Measurements from ENCODE around the gene MOCS1. TPM values are rescaled to one million over a fixed set of nuclear protein-coding genes. Genes with fewer than 3 reads are reported as not detected.

The MOCS1 gene
- total RNA-seq, 1 donor from 2014 or later: 3.8 TPM

- Mint-ChIP-seq H3K27ac (no peak overlapping the region), H3K9me3 (no peaks in the 10 kb centered on the region)
Measured at GRCh38 chr6:39873439-39873838, 60.8 kb downstream of the MOCS1 start.

GRCh38 chr6:39870950-39871349 is 63.3 kb downstream of the MOCS1 start:
- no peaks in the 10 kb centered on the region for H3K4me1 Mint-ChIP-seq
- no peaks in the 10 kb centered on the region for H3K27me3 Mint-ChIP-seq (ENCODE audit: low read depth)
- H3K4me3 Mint-ChIP-seq: no peak overlapping the region
- no peak overlapping the region for H3K27ac Mint-ChIP-seq
- H3K36me3 Mint-ChIP-seq: peaks cover 22% of the 10 kb centered on the region
- no peaks in the 10 kb centered on the region for H3K9me3 Mint-ChIP-seq
- DNase-seq (ENCODE audit: low spot score in 2 of 2, unreplicated experiment in 2 of 2): no peak
- no peak for TF ChIP-seq CTCF (IDR thresholded peaks at IDR 0.05; ENCODE audit: unreplicated experiment)

More at GRCh38 chr6:39873439-39873838, 60.8 kb downstream of the MOCS1 start:
- H3K36me3 Mint-ChIP-seq: peaks cover 22% of the 10 kb centered on the region
- H3K4me1 Mint-ChIP-seq: no peaks in the 10 kb centered on the region
- DNase-seq (ENCODE audit: low spot score in 2 of 2, unreplicated experiment in 2 of 2): no peak
- TF ChIP-seq CTCF (IDR thresholded peaks at IDR 0.05; ENCODE audit: unreplicated experiment): no peak
- H3K4me3 Mint-ChIP-seq: no peak overlapping the region
- H3K27me3 Mint-ChIP-seq (ENCODE audit: low read depth): no peaks in the 10 kb centered on the region

GRCh38 chr6:39867592-39867991 is 66.7 kb downstream of the MOCS1 start:
- Mint-ChIP-seq H3K36me3 (peaks cover 10% of the 10 kb centered on the region), H3K27ac (no peak overlapping the region), H3K4me3 (no peak overlapping the region), H3K9me3 (no peaks in the 10 kb centered on the region), H3K4me1 (no peaks in the 10 kb centered on the region), H3K27me3 (ENCODE audit: low read depth) (no peaks in the 10 kb centered on the region)
- DNase-seq (ENCODE audit: low spot score in 2 of 2, unreplicated experiment in 2 of 2): no peak
- no peak for TF ChIP-seq CTCF (IDR thresholded peaks at IDR 0.05; ENCODE audit: unreplicated experiment)

- Mint-ChIP-seq H3K27me3 (ENCODE audit: low read depth) (no peaks in the 10 kb centered on the region), H3K9me3 (no peaks in the 10 kb centered on the region), H3K4me3 (no peak overlapping the region), H3K4me1 (no peaks in the 10 kb centered on the region), H3K27ac (no peak overlapping the region), H3K36me3 (peaks cover 12% of the 10 kb centered on the region)
- TF ChIP-seq CTCF (IDR thresholded peaks at IDR 0.05; ENCODE audit: unreplicated experiment): peak; percentile 82
- no peak for DNase-seq (ENCODE audit: low spot score in 2 of 2, unreplicated experiment in 2 of 2)
Measured at GRCh38 chr6:39865011-39865888, 69.0 kb downstream of the MOCS1 start.

- no peak overlapping the region for H3K27ac Mint-ChIP-seq
- H3K4me1 Mint-ChIP-seq: no peaks in the 10 kb centered on the region
- DNase-seq (ENCODE audit: low spot score in 2 of 2, unreplicated experiment in 2 of 2): no peak
- peaks cover 6% of the 10 kb centered on the region for H3K36me3 Mint-ChIP-seq
- TF ChIP-seq CTCF (IDR thresholded peaks at IDR 0.05; ENCODE audit: unreplicated experiment): no peak
- H3K9me3 Mint-ChIP-seq: no peaks in the 10 kb centered on the region
- no peaks in the 10 kb centered on the region for H3K27me3 Mint-ChIP-seq (ENCODE audit: low read depth)
- no peak overlapping the region for H3K4me3 Mint-ChIP-seq
Measured at GRCh38 chr6:39861663-39862062, 72.6 kb downstream of the MOCS1 start.

All from mesothelial cell of epicardium (in vitro differentiated cells).